HCT116 (cell line): ENCODE measurements around the gene DCAF6. TPM values are rescaled to one million over a fixed set of nuclear protein-coding genes. Genes with fewer than 3 reads are reported as not detected.

Experiments used
- ATAC-seq: fragments of 200-7000 bp; cut with Tn5 transposase; 2 replicates; pipeline ENCODE4 v1.9.1; 2020; ENCODE audit warnings: mild to moderate bottlenecking, moderate library complexity
- BruUV-seq: library from RNA; stranded (reverse); fragments of 400-500 nt; replicated peaks from 2 replicates; lab custom pipeline; 2021; lab: Mats Ljungman, UMichigan
- CTCF ChIA-PET: fragments of 300-600 bp; sonication (Branson Sonifier 250); formaldehyde crosslinking; loops from one replicate; lab custom pipeline; 2021; ENCODE audit warnings: antibody characterized with exemption; lab: Charles Lee
- POLR2A ChIA-PET: fragments of 300-600, 350-600 bp; sonication (Branson Sonifier 250); formaldehyde crosslinking; loops from one replicate; lab custom pipeline; 2021; ENCODE audit warnings: antibody characterized with exemption; lab: Charles Lee
- RAD21 ChIA-PET, 2 experiments: fragments of 300-600 bp; sonication (Branson Sonifier 250); formaldehyde crosslinking; loops; one replicate each; lab custom pipeline; 2023; ENCODE audit warnings: low total read pairs in 2 of 2; ENCODE audit not compliant: uncharacterized antibody in 2 of 2, unreplicated experiment in 2 of 2, low non-redundant PET in 1 of 2; lab: Charles Lee
- DNase-seq: peaks from one replicate; pipeline ENCODE4 v3.0.0-alpha.2; 2010; ENCODE audit warnings: low read depth, low spot score
- H2AFZ ChIP-seq: fragments of 200-600 bp; shearing (Covaris generic), sonication (generic); 2 replicates; pipeline ENCODE4 v1.6.1; 2017; ENCODE audit warnings: low read depth, mixed run types, mixed read lengths, antibody characterized with exemption, low read length; ENCODE audit not compliant: poor library complexity, severe bottlenecking
- H3K27ac ChIP-seq: 2 replicates; pipeline ENCODE4 v1.5.1; 2012; ENCODE audit warnings: low read depth, low read length
- H3K27me3 ChIP-seq: fragments of 200-600 bp; sonication (generic); 2 replicates; pipeline ENCODE4 v1.6.1; 2016; ENCODE audit warnings: mixed run types, low read length, mixed read lengths; ENCODE audit not compliant: insufficient read depth
- H3K36me3 ChIP-seq, 2 experiments: fragments of 200-500 bp in 1 of 2; fragments of 200-600 bp in 1 of 2; sonication (Bioruptor generic) in 1 of 2; sonication (generic) in 1 of 2; 2 replicates each; pipeline versions ENCODE4 v1.5.1 to v1.6.1; 2014 to 2016; ENCODE audit warnings: low read length in 2 of 2, inconsistent platforms in 1 of 2, mixed read lengths in 1 of 2, mixed run types in 1 of 2; ENCODE audit not compliant: insufficient read depth in 2 of 2, control insufficient read depth in 1 of 2
- H3K4me1 ChIP-seq, 2 experiments: fragments of 200-600 bp in 1 of 2; sonication (generic) in 1 of 2; 2 replicates each; pipeline versions ENCODE4 v1.5.1 to v1.6.1; 2012 to 2017; ENCODE audit warnings: low read length in 2 of 2, inconsistent platforms in 1 of 2, mild to moderate bottlenecking in 1 of 2, mixed read lengths in 1 of 2, mixed run types in 1 of 2, moderate library complexity in 1 of 2; ENCODE audit not compliant: insufficient read depth in 2 of 2, control insufficient read depth in 1 of 2
- H3K4me2 ChIP-seq: fragments of 200-600 bp; sonication (generic); 2 replicates; pipeline ENCODE4 v1.6.1; 2017; ENCODE audit warnings: mixed run types, low read length, mixed read lengths
- H3K4me3 ChIP-seq, 2 experiments: fragments of 200-600 bp in 1 of 2; sonication (generic) in 1 of 2; replicated peaks in 1 of 2; 2 replicates each; pipeline ENCODE4 v1.5.1; 2011 to 2016; ENCODE audit warnings: low read length in 2 of 2, control low read depth in 1 of 2, low read depth in 1 of 2, mild to moderate bottlenecking in 1 of 2, mixed read lengths in 1 of 2, mixed run types in 1 of 2
- H3K79me2 ChIP-seq: fragments of 200-600 bp; sonication (generic); 2 replicates; pipeline ENCODE4 v1.6.1; 2017; ENCODE audit warnings: mild to moderate bottlenecking, mixed run types, low read length, moderate library complexity, mixed read lengths; ENCODE audit not compliant: insufficient read depth
- H3K9ac ChIP-seq: fragments of 200-600 bp; sonication (generic); 2 replicates; pipeline ENCODE4 v1.6.1; 2016; ENCODE audit warnings: low read length, mixed read lengths
- H3K9me2 ChIP-seq: fragments of 200-600 bp; sonication (generic), shearing (Covaris generic); 2 replicates; pipeline ENCODE4 v1.6.1; 2017; ENCODE audit warnings: mixed run types, mild to moderate bottlenecking, moderate library complexity; ENCODE audit not compliant: insufficient read depth
- H3K9me3 ChIP-seq, 2 experiments: fragments of 200-500 bp in 1 of 2; fragments of 200-600 bp in 1 of 2; sonication (Bioruptor generic) in 1 of 2; sonication (generic) in 1 of 2; 2 replicates each; pipeline ENCODE4 v1.6.1; 2014 to 2017; ENCODE audit warnings: low read length in 2 of 2, mixed read lengths in 2 of 2, inconsistent platforms in 1 of 2, low read depth in 1 of 2, mild to moderate bottlenecking in 1 of 2, mixed run types in 1 of 2, moderate library complexity in 1 of 2; ENCODE audit not compliant: control insufficient read depth in 1 of 2, insufficient read depth in 1 of 2
- H4K20me1 ChIP-seq: fragments of 200-600 bp; sonication (generic), shearing (Covaris generic); 2 replicates; pipeline ENCODE4 v1.6.1; 2017; ENCODE audit warnings: mixed run types, mild to moderate bottlenecking, moderate library complexity; ENCODE audit not compliant: insufficient read depth
- CEBPB ChIP-seq: IDR thresholded peaks from 2 replicates; pipeline ENCODE4 v1.6.1; 2012; ENCODE audit warnings: low read depth
- ELF1 ChIP-seq: IDR thresholded peaks from 2 replicates; pipeline ENCODE4 v1.6.1; 2012; ENCODE audit warnings: low read depth, borderline replicate concordance
- EZH2phosphoT487 ChIP-seq: fragments of 200-600 bp; IDR thresholded peaks from 2 replicates; pipeline ENCODE4 v1.6.1; 2018; ENCODE audit warnings: antibody characterized with exemption, borderline replicate concordance
- JUND ChIP-seq: IDR thresholded peaks from 2 replicates; pipeline ENCODE4 v1.6.1; 2012
- RAD21 ChIP-seq: IDR thresholded peaks from 2 replicates; pipeline ENCODE4 v1.6.1; 2012; ENCODE audit warnings: low read depth, mild to moderate bottlenecking
- SP1 ChIP-seq: IDR thresholded peaks from 2 replicates; pipeline ENCODE4 v1.6.1; 2012; ENCODE audit warnings: low read depth
- TCF7L2 ChIP-seq: IDR thresholded peaks from 2 replicates; pipeline ENCODE4 v1.7.0; 2011; ENCODE audit warnings: borderline replicate concordance, inconsistent platforms; ENCODE audit not compliant: insufficient read depth, insufficient read length; ENCODE audit errors: extremely low read depth
- YY1 ChIP-seq: IDR thresholded peaks from 2 replicates; pipeline ENCODE4 v1.6.1; 2011; ENCODE audit warnings: low read length, low read depth, moderate library complexity, mild to moderate bottlenecking; ENCODE audit not compliant: insufficient replicate concordance; ENCODE audit errors: extremely low read depth
- intact Hi-C: fragments of 100-400 bp; cut with micrococcal nuclease; formaldehyde crosslinking; loops from 2 replicates; pipeline ENCODE4 v1.10.0; 2022
- total RNA-seq: library from RNA; stranded (reverse); gene quantifications from one replicate; pipeline ENCODE4 v1.2.1, GENCODE V29; 2021; ENCODE audit not compliant: unreplicated experiment
- TF ChIP-seq, protein P1 (sequence below), 3 experiments: fragments of 200-600 bp in 1 of 3; sonication (generic) in 1 of 3; IDR thresholded peaks in 2 of 3; conservative IDR thresholded peaks in 1 of 3; 2 replicates each; pipeline ENCODE4 v1.5.1; 2012 to 2017; ENCODE audit warnings: low read depth in 2 of 3, low read length in 2 of 3, antibody characterized with exemption in 1 of 3, borderline replicate concordance in 1 of 3, control low read depth in 1 of 3, mild to moderate bottlenecking in 1 of 3, mixed read lengths in 1 of 3, mixed run types in 1 of 3, moderate library complexity in 1 of 3; ENCODE audit not compliant: insufficient read depth in 1 of 3
- TF ChIP-seq, protein P2 (sequence below): IDR thresholded peaks from 2 replicates; pipeline ENCODE4 v1.6.1; 2012
- TF ChIP-seq, protein P3 (sequence below): IDR thresholded peaks from 2 replicates; pipeline ENCODE4 v1.6.1; 2012; ENCODE audit warnings: low read depth

The DCAF6 gene
- total RNA-seq, 1 experiment from 2014 or later, result 34.2 TPM

DNA sequence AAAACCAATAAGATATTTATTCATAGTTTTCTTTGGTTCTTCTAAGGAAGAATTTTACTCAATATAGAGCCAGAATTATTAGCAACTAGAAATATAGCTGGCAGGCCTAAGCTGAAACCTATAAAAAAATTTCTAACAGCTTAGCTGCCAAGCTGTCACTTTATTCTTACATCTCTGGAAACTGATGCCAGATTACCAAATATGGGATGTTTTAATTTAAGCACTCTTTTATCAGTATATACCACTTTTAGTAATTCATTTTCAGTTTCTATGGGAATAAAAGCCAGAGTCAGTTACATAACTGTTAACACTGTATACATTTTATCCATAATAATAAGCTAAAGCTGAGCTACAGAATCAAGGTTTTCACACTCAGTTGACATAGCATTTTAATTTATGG is 69.0 kb downstream of the DCAF6 start (continued):
- TF ChIP-seq RAD21, result no peak

DNA sequence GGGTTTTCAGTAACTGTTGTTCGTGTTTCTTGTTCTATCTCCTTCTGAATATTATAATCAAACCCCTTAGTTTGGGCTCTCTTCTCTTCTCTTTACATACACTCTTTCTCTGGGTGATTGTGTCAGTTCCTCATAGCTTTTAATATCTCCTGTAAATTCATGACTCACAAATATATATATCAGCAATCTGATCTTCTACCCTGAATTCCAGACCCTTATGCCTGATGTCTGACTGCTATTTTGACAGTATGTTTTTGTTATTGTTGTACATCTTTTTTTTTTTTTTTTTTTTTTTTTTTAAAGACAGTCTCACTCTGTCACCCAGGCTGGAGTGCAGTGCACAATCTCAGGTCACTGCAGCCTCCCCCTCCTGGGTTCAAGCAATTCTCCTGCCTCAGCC is 71.2 kb downstream of the DCAF6 start:
- ATAC-seq (no peak), DNase-seq (no peak)
- no peaks in the 10 kb centered on the region for H3K9me2 ChIP-seq
- intact Hi-C loops, result no loop called here
- no peak overlapping the region for H3K27ac ChIP-seq
- H4K20me1 ChIP-seq, result no peaks in the 10 kb centered on the region
- H3K9ac ChIP-seq, result no peak overlapping the region
- CTCF ChIA-PET, result no interaction called here
- H3K79me2 ChIP-seq, result no peaks in the 10 kb centered on the region
- no peaks in the 10 kb centered on the region for H3K27me3 ChIP-seq
- H3K4me1 ChIP-seq, result no peaks in the 10 kb centered on the region
- RAD21 ChIA-PET, result no interaction called here
- no TSS peak for BruUV-seq
- H3K9me3 ChIP-seq, result no peaks in the 10 kb centered on the region
- H3K4me2 ChIP-seq, result no peak overlapping the region
- H3K36me3 ChIP-seq, result peaks cover 0 to 4% of the 10 kb centered on the region in 2 experiments; a peak in 2 of 4 replicates
- no peak for TF ChIP-seq TCF7L2
- no peak for TF ChIP-seq SP1
- TF ChIP-seq, protein P1, sequence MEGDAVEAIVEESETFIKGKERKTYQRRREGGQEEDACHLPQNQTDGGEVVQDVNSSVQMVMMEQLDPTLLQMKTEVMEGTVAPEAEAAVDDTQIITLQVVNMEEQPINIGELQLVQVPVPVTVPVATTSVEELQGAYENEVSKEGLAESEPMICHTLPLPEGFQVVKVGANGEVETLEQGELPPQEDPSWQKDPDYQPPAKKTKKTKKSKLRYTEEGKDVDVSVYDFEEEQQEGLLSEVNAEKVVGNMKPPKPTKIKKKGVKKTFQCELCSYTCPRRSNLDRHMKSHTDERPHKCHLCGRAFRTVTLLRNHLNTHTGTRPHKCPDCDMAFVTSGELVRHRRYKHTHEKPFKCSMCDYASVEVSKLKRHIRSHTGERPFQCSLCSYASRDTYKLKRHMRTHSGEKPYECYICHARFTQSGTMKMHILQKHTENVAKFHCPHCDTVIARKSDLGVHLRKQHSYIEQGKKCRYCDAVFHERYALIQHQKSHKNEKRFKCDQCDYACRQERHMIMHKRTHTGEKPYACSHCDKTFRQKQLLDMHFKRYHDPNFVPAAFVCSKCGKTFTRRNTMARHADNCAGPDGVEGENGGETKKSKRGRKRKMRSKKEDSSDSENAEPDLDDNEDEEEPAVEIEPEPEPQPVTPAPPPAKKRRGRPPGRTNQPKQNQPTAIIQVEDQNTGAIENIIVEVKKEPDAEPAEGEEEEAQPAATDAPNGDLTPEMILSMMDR (IDR thresholded peaks at IDR 0.05 in 2 of 3, conservative IDR thresholded peaks at IDR 0.05 in 1 of 3; ENCODE audit: borderline replicate concordance in 1 of 3, insufficient read depth in 1 of 3, low read depth in 2 of 3, low read length in 2 of 3), result no peak
- TF ChIP-seq ELF1, result no peak
- TF ChIP-seq, protein P2, sequence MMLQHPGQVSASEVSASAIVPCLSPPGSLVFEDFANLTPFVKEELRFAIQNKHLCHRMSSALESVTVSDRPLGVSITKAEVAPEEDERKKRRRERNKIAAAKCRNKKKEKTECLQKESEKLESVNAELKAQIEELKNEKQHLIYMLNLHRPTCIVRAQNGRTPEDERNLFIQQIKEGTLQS, result no peak
- TF ChIP-seq, protein P3, sequence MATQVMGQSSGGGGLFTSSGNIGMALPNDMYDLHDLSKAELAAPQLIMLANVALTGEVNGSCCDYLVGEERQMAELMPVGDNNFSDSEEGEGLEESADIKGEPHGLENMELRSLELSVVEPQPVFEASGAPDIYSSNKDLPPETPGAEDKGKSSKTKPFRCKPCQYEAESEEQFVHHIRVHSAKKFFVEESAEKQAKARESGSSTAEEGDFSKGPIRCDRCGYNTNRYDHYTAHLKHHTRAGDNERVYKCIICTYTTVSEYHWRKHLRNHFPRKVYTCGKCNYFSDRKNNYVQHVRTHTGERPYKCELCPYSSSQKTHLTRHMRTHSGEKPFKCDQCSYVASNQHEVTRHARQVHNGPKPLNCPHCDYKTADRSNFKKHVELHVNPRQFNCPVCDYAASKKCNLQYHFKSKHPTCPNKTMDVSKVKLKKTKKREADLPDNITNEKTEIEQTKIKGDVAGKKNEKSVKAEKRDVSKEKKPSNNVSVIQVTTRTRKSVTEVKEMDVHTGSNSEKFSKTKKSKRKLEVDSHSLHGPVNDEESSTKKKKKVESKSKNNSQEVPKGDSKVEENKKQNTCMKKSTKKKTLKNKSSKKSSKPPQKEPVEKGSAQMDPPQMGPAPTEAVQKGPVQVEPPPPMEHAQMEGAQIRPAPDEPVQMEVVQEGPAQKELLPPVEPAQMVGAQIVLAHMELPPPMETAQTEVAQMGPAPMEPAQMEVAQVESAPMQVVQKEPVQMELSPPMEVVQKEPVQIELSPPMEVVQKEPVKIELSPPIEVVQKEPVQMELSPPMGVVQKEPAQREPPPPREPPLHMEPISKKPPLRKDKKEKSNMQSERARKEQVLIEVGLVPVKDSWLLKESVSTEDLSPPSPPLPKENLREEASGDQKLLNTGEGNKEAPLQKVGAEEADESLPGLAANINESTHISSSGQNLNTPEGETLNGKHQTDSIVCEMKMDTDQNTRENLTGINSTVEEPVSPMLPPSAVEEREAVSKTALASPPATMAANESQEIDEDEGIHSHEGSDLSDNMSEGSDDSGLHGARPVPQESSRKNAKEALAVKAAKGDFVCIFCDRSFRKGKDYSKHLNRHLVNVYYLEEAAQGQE, result no peak
- TF ChIP-seq JUND, result no peak
- no peak for TF ChIP-seq EZH2phosphoT487
- TF ChIP-seq YY1, result no peak
- no peak for TF ChIP-seq CEBPB
- POLR2A ChIA-PET, result no interaction called here
- no peak overlapping the region for H2AFZ ChIP-seq
- H3K4me3 ChIP-seq, result no peak overlapping the region
